ENCODE results near the gene S1PR2. TPM values are rescaled to one million over a fixed set of nuclear protein-coding genes. Genes with fewer than 3 reads are reported as not detected.
"Not testable (repeated sequence)": the region's sequence is repeated elsewhere in the genome, so short reads cannot be mapped to it uniquely, and the experiment has no call there.

The S1PR2 gene
- polyA plus RNA-seq, 6 donors from 2014 or later = 0.06 to 0.21 (median 0.16) TPM; not detected in 2

DNA sequence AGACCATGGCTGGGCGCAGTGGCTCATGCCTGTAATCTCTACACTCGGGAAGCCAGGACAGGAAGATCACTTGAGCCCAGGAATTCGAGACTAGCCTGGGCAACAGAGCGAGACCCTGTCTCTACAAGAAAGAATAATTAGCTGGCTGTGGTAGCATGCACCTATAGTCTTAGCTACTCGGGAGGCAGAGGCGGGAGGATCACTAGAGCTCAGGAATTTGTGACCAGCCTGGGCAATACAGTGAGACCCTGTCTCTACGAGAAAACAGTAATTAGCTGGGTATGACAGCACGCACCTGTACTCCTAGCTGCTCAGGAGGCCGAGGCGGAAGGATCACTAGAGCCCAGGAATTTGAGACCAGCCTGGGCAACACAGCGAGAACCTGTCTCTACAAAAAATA is 43.8 kb downstream of the S1PR2 start:
- H3K27me3 Mint-ChIP-seq = no peaks in the 10 kb centered on the region
- peaks cover under 1 to 26% (median 20%) of the 10 kb centered on the region in 3 donors for H3K4me1 Mint-ChIP-seq
- peak overlapping the region in 1 of 8 donors; percentile 18 for H3K4me3 Mint-ChIP-seq
- no peak for ATAC-seq (ENCODE audit: low read depth in 2 of 2)
- DNase-seq = no peak
- H3K27ac Mint-ChIP-seq = peak overlapping the region in 2 of 6 donors; percentile 47 to 53
- H3K9me3 Mint-ChIP-seq = no peaks in the 10 kb centered on the region
- H3K36me3 Mint-ChIP-seq = no peaks in the 10 kb centered on the region

DNA sequence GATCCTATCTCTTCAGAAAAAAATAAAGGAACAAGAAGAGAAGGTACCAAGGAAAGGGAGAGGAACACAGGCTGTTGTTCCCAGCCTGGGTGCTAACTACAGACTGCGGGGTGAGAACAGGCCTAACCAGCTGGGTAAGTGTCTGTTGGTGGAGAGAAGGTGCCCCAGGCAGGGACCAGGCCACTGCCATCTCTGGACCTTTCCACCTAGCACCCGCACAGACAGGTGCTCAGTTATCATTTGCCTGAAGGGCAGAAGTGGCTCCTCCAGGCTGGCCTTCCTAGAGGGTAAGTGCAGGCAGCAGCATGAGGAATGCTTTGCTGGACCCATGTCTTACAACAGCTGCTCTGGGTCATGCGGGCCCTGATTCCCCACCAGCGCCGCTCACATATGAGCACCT is 46.5 kb downstream of the S1PR2 start:
- H3K4me1 Mint-ChIP-seq = peaks cover 0 to 21% (median 15%) of the 10 kb centered on the region in 3 donors
- no peak for DNase-seq
- no peaks in the 10 kb centered on the region for H3K9me3 Mint-ChIP-seq
- no peaks in the 10 kb centered on the region for H3K36me3 Mint-ChIP-seq
- H3K4me3 Mint-ChIP-seq = no peak overlapping the region
- ATAC-seq (ENCODE audit: low read depth in 2 of 2) = no peak
- peak overlapping the region in 1 of 6 donors; percentile 36 for H3K27ac Mint-ChIP-seq
- no peaks in the 10 kb centered on the region for H3K27me3 Mint-ChIP-seq

DNA sequence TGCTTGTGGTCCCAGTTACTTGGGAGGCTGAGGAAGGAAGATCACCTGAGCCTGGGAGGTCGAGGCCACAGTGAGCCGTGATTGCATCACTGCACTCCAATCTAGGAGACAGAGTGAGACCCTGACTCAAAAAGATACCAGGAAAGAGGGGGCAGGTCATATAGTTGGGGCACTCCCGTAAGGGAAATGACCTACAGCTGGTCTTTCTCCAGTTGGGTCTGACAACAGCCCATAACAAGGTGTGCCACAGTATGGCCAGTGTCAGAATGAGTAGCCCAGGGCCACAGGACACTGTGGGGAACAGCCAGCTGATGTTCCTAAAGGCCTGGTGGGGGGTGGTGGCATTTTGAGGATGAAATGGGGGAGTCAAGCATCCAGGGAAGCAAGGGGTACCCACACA is 47.2 kb downstream of the S1PR2 start:
- Mint-ChIP-seq H3K36me3 (no peaks in the 10 kb centered on the region), H3K4me1 (peaks cover 0 to 20% (median 15%) of the 10 kb centered on the region in 3 donors), H3K4me3 (no peak overlapping the region), H3K9me3 (no peaks in the 10 kb centered on the region), H3K27me3 (no peaks in the 10 kb centered on the region), H3K27ac (peak overlapping the region in 1 of 6 donors; percentile 36)
- DNase-seq (no peak), ATAC-seq (ENCODE audit: low read depth in 2 of 2) (no peak)

DNA sequence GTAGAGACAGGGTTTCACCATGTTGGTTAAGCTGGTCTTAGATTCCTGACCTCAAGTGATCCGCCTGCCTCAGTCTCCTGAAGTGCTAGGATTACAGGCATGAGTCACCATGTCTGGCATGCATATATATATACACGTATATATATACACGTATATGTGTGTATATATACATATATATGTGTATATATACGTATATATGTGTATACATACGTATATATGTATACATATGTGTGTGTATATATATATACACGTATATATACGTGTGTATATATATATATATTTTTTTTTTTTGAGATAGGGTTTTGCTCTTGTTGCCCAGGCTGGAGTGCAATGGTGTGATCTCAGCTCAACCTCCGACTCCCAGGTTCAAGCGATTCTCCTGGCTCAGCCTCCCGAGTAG is 48.3 kb downstream of the S1PR2 start:
- Mint-ChIP-seq H3K27ac (no peak overlapping the region), H3K36me3 (no peaks in the 10 kb centered on the region), H3K4me3 (no peak overlapping the region), H3K4me1 (peaks cover 0 to 20% (median 15%) of the 10 kb centered on the region in 3 donors), H3K9me3 (no peaks in the 10 kb centered on the region), H3K27me3 (no peaks in the 10 kb centered on the region)
- ATAC-seq (ENCODE audit: low read depth in 2 of 2) (no peak), DNase-seq (no peak)

DNA sequence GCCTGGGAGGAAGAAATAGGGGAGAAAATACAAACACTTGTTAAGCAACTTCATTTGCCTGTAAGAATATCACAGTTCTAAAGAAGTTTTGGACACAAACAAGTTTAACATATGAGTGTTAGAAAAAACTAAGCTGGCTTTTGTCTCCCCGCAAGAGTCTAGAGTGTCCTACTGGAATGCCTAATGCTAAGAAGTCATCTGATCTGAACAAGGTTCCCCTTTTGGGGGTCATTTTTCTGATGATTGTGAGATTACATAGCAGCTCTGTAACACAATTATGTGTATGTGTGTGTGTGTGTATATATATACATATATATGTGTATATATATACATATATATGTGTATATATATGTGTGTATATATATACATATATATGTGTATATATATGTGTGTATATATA is 49.1 kb downstream of the S1PR2 start:
- no peak overlapping the region for H3K4me3 Mint-ChIP-seq
- H3K27me3 Mint-ChIP-seq = no peaks in the 10 kb centered on the region
- H3K27ac Mint-ChIP-seq = no peak overlapping the region
- no peak for DNase-seq
- peaks cover 0 to 3% of the 10 kb centered on the region in 2 donors for H3K36me3 Mint-ChIP-seq
- no peaks in the 10 kb centered on the region for H3K9me3 Mint-ChIP-seq
- peaks cover 0 to 13% (median 12%) of the 10 kb centered on the region in 3 donors for H3K4me1 Mint-ChIP-seq
- no peak for ATAC-seq (ENCODE audit: low read depth in 2 of 2)

DNA sequence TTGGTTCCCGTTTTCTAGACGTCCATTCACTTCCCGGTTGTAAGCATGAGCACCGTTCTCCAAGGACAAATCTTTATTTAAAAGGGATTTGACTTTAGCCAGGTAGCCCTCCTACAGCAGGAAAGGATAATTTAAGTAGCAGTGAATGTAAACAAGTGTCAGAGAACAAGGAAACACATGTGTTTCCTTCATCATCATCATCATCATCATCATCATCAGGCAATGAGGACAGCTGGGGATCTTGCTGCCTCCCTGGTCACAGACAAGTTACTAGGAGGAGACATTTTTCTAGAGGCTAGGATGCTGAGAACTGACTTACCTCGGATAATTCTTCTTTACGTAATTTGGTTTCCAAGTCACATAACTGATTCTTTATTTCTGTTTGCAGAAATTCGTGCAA is 50.7 kb downstream of the S1PR2 start:
- DNase-seq (no peak), ATAC-seq (ENCODE audit: low read depth in 2 of 2) (no peak)
- Mint-ChIP-seq H3K27me3 (no peaks in the 10 kb centered on the region), H3K27ac (no peak overlapping the region), H3K36me3 (peaks cover 5 to 7% of the 10 kb centered on the region in 2 donors), H3K4me1 (peaks cover 0 to 8% (median 8%) of the 10 kb centered on the region in 3 donors), H3K9me3 (no peaks in the 10 kb centered on the region), H3K4me3 (no peak overlapping the region)

DNA sequence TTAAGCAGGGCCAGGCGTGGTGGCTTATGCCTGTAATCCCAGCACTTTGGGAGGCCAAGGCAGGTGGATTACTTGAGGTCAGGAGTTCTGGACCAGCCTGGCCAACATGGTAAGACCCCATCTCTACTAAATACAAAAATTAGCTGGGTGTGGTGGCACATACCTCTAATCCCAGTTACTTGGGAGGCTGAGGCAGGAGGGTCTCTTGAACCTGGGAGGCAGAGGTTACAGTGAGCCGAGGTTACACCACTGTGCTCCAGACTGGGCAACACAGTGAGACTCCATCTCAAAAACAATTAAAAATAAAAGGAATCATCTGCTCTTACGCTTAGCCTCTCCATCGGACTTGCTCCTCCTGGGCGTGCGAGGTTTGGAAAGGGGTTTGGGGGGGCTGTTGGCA is 51.1 kb downstream of the S1PR2 start:
- H3K4me1 Mint-ChIP-seq; H3K36me3 Mint-ChIP-seq; H3K27ac Mint-ChIP-seq; H3K9me3 Mint-ChIP-seq; ATAC-seq (ENCODE audit: low read depth in 2 of 2); H3K27me3 Mint-ChIP-seq; H3K4me3 Mint-ChIP-seq; DNase-seq: not testable (repeated sequence)

DNA sequence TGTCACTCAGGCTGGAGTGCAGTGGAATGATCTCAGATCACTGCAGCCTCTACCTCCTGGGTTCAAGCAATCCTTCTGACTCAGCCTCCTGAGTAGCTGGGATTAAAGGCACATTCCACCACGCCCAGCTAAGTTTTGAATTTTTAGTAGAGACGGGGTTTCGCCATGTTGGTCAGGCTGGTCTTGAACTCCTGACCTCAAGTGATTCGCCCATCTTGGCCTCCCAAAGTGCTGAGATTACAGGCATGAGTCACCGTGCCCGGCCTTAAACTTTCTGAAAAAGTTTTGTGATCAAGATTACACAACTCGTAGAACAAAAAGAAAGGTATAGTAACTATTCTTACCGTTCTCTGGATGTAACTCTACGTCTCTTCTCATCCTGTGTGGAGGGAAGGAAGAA is 57.6 kb downstream of the S1PR2 start:
- ATAC-seq (ENCODE audit: low read depth in 2 of 2) = no peak

More for the DNA sequence above, 57.6 kb downstream of the S1PR2 start:
- Mint-ChIP-seq H3K27me3 (no peaks in the 10 kb centered on the region), H3K36me3 (peaks cover 19 to 25% of the 10 kb centered on the region in 2 donors), H3K27ac (peak overlapping the region in 1 of 6 donors; percentile 9), H3K9me3 (no peaks in the 10 kb centered on the region), H3K4me1 (peaks cover 0 to 2% (median 0%) of the 10 kb centered on the region in 3 donors), H3K4me3 (no peak overlapping the region)
- no peak for DNase-seq

Other genes starting within 250 kb of the S1PR2 start
- gene COL5A3, start 220.8 kb downstream of the S1PR2 start, polyA plus RNA-seq (ENCODE audit: low read depth in 6 of 6) = not detected
- gene RDH8, start 217.8 kb downstream of the S1PR2 start, polyA plus RNA-seq (ENCODE audit: low read depth in 6 of 6) = not detected
- gene SHFL, start 145.0 kb downstream of the S1PR2 start, polyA plus RNA-seq (ENCODE audit: low read depth in 6 of 6) = 10 to 100 TPM; 14.7 to 37.0 (median 23.8) TPM
- gene ANGPTL6, start 128.7 kb downstream of the S1PR2 start, polyA plus RNA-seq (ENCODE audit: low read depth in 6 of 6) = 1 to 10 TPM in 1 of 6 donors, under 1 TPM in 3, not detected in 2; 0.39 to 1.1 (median 0.65) TPM
- gene PPAN, start 125.0 kb downstream of the S1PR2 start, polyA plus RNA-seq (ENCODE audit: low read depth in 6 of 6) = 10 to 100 TPM in 5 of 6 donors, 1 to 10 TPM in 1; 7.8 to 30.7 (median 15.1) TPM
- 1 to 10 TPM in 3 of 6 donors, under 1 TPM in 3; 0.69 to 1.2 (median 0.92) TPM for gene P2RY11, start 119.6 kb downstream of the S1PR2 start, polyA plus RNA-seq (ENCODE audit: low read depth in 6 of 6)
- gene EIF3G, start 111.4 kb downstream of the S1PR2 start, polyA plus RNA-seq (ENCODE audit: low read depth in 6 of 6) = 100 to 1,000 TPM; 141 to 177 (median 159) TPM
- 10 to 100 TPM; 13.9 to 56.7 (median 31.3) TPM for gene DNMT1, start 36.4 kb downstream of the S1PR2 start, polyA plus RNA-seq (ENCODE audit: low read depth in 6 of 6)
- gene MRPL4, start 20.9 kb upstream of the S1PR2 start, polyA plus RNA-seq (ENCODE audit: low read depth in 6 of 6) = 10 to 100 TPM; 23.7 to 34.3 (median 27.4) TPM
- 1 to 10 TPM in 5 of 6 donors, not detected in 1; 2.5 to 4.9 (median 3.8) TPM for gene ICAM1, start 39.8 kb upstream of the S1PR2 start, polyA plus RNA-seq (ENCODE audit: low read depth in 6 of 6)
- gene ICAM4, start 55.6 kb upstream of the S1PR2 start, polyA plus RNA-seq (ENCODE audit: low read depth in 6 of 6) = not detected
- not detected for gene ICAM5, start 58.6 kb upstream of the S1PR2 start, polyA plus RNA-seq (ENCODE audit: low read depth in 6 of 6)
- gene ZGLP1, start 78.5 kb upstream of the S1PR2 start, polyA plus RNA-seq (ENCODE audit: low read depth in 6 of 6) = under 1 TPM in 2 of 6 donors, not detected in 4; 0.73 to 0.86 TPM
- 10 to 100 TPM; 12.9 to 36.6 (median 15.5) TPM for gene FDX2, start 84.7 kb upstream of the S1PR2 start, polyA plus RNA-seq (ENCODE audit: low read depth in 6 of 6)
- 10 to 100 TPM; 12.0 to 25.0 (median 15.0) TPM for gene RAVER1, start 102.2 kb upstream of the S1PR2 start, polyA plus RNA-seq (ENCODE audit: low read depth in 6 of 6)
- gene ICAM3, start 108.3 kb upstream of the S1PR2 start, polyA plus RNA-seq (ENCODE audit: low read depth in 6 of 6) = 100 to 1,000 TPM; 156 to 235 (median 200) TPM
- gene TYK2, start 149.2 kb upstream of the S1PR2 start, polyA plus RNA-seq (ENCODE audit: low read depth in 6 of 6) = 10 to 100 TPM; 26.1 to 67.7 (median 48.5) TPM
- 10 to 100 TPM; 43.9 to 73.1 (median 53.9) TPM for gene CDC37, start 172.2 kb upstream of the S1PR2 start, polyA plus RNA-seq (ENCODE audit: low read depth in 6 of 6)
- 1 to 10 TPM in 1 of 6 donors, under 1 TPM in 4, not detected in 1; 0.17 to 2.8 (median 0.25) TPM for gene PDE4A, start 189.2 kb upstream of the S1PR2 start, polyA plus RNA-seq (ENCODE audit: low read depth in 6 of 6)